HTERT RPE-1 (cell line): ENCODE data around the gene SRGAP2B.
"Not testable (repeated sequence)": the region's sequence is repeated elsewhere in the genome, so short reads cannot be mapped to it uniquely, and the experiment has no call there.

Source experiments
- in situ Hi-C: fragments of 300-500 bp; cut with MboI; formaldehyde crosslinking; loops from 4 replicates; pipeline ENCODE4 v1.14.3; 2020; ENCODE audit warnings: low sequenced_read_pairs

Gene SRGAP2B

GRCh38 chr1:144913458-144913857, 181.7 kb downstream of the SRGAP2B start:
- in situ Hi-C loops, result not testable (repeated sequence)

- in situ Hi-C loops, result not testable (repeated sequence)
Measured at GRCh38 chr1:144910729-144911128, 184.4 kb downstream of the SRGAP2B start.

GRCh38 chr1:144900841-144901240, 194.3 kb downstream of the SRGAP2B start:
- in situ Hi-C loops, result not testable (repeated sequence)

GRCh38 chr1:144894454-144895201, 200.5 kb downstream of the SRGAP2B start:
- in situ Hi-C loops, result not testable (repeated sequence)

DNA sequence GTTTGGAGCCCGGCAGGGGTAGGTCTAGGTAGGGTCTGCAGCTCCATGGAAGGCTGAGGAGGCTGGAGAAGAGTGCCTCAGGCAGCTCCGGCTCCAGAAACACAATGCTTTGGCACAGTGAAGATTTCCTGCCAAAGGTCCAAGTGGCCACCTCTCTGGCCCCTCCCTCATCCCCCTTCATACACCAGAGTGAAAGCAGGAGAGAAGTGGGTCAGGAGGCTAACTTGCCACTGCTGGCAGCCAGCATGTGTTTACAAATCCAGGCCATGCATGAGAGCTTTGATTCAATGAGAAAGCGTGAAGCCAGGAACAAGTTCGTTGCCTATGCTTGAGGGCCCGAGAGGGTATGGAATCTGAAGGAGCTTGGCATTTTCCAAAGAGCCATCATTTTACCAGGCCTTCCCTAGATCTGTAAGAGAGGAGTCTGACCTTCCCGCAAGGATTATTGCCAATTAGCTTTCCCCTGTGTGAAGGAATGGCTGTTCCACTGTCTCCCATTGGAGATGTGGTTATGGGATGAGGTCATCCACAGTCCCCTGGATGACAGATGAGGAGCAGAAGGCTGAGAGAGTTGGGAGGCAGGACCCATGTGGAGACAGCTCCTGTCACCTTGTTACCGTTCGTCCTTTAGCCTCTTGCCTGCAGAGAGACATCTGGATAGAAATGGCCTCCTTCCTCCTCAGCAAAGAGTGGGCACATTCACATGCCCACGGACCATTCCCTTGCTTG, 201.3 kb downstream of the SRGAP2B start:
- in situ Hi-C loops, result not testable (repeated sequence)

DNA sequence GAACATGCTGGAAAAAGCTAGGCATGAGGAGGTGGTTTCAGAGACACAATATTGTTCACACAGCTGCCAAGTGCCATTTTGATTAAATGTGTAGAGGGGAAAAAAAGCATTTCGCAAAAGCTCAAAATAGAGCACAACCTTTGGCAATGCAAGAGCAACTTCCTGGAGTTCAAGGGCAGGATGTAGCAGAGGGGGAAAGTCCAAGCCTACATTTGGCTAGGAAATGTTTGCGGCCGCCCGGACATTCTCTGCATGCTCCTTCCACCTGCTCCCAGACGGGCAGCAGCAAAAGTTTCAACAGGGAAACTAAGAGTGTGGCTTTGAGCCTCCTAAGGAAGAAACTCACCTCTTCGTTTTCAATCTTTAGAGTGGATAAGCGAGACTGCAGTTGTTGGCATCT, 202.1 kb downstream of the SRGAP2B start:
- in situ Hi-C loops, result not testable (repeated sequence)

DNA sequence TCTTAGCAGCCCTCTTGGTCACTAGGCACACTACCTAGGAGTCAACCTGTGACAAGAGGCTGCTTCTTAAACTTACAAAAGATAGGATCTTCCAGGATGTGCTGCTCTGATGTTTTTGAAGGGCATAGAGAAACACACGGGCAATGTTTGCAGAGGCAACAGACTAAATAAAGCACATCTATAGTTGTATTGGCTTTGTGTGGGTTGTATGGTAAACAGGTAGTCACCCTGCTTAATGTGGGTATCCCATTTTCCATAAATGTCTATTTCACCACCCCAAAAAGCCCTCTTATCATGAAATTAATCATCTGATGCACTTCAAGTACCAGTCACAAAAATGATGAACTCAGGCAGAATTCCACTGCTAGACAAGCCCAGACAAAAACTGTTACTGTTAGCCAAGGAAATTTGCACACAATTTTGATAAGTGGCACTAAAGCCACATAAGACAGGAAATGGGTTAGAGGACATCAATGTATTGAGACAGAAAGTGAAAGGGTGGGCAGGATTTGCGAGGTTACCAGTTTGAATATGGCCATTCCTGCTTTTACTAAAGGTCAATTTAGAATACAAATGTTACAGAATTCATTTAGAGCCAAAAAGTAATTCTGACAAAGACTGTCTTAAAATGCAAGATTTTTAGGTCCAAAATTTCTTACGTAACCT, 205.5 kb downstream of the SRGAP2B start:
- in situ Hi-C loops, result not testable (repeated sequence)

DNA sequence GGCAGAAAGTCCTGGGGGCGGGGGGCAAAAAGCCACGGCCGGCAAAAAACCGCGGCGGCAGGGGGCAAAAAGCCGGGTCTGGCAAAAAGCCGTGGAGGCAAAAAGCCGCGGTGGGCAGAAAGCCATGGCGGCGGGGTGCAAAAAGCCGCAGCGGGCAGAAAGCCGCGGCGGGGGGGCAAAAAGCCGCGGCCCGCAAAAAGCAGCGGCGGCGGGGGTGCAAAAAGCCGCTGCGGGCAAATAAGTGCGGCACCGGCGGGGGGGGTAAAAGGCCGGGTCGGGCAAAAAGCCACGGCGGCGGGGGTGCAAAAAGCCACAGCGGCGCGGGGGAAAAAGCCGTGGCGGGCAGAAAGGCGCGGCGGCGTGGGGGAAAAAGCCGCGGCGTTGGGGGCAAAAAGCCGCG, 212.1 kb downstream of the SRGAP2B start:
- in situ Hi-C loops, result not testable (repeated sequence)

DNA sequence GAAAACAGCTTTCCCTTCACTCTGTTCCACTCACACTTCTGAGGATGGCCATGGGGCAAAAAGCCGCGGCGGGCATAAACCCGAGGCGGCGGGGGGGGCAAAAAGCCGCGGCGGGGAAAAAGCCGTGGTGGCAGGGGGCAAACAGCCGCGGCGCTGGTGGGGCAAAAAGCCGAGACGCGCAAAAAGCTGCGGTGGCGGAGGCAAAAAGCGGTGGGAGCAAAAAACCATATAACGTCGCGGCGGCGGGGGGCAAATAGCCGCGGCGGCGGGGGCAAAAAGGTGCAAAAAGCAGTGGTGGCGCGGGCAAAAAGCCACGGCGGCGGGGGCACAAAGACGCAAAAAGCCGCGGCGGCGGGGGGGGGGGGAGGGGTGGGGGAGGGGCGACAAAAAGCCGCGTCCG, 212.8 kb downstream of the SRGAP2B start:
- in situ Hi-C loops, result not testable (repeated sequence)

- in situ Hi-C loops, result not testable (repeated sequence)
Measured at GRCh38 chr1:144858607-144859006, 236.5 kb downstream of the SRGAP2B start.
